B cell (primary cell): Measurements from ENCODE around the gene SHC3. TPM values are rescaled to one million over a fixed set of nuclear protein-coding genes. Genes with fewer than 3 reads are reported as not detected.

Experiments
- ATAC-seq: fragments of 200-7000 bp; cut with Tn5 transposase; one replicate; pipeline ENCODE4 v1.10.0; 2021; ENCODE audit warnings: low read depth, mild to moderate bottlenecking, moderate number of reproducible peaks, moderate library complexity
- CTCF ChIA-PET: fragments of 350-600 bp; sonication (Branson Sonifier 250); formaldehyde crosslinking; loops from one replicate; lab custom pipeline; 2021; ENCODE audit warnings: antibody characterized with exemption, inconsistent platforms; lab: Charles Lee
- POLR2A ChIA-PET: fragments of 350-600 bp; sonication (Branson Sonifier 250); formaldehyde crosslinking; loops from one replicate; lab custom pipeline; 2021; ENCODE audit warnings: antibody characterized with exemption; lab: Charles Lee
- DNase-seq: peaks from one replicate; pipeline ENCODE4 v3.0.0; 2013
- H2AFZ ChIP-seq: 2 replicates; pipeline ENCODE4 v1.6.1; 2012; ENCODE audit warnings: mild to moderate bottlenecking, low read depth, low read length; ENCODE audit not compliant: insufficient read depth, poor library complexity, severe bottlenecking
- H3K27ac ChIP-seq, 2 donors: 1 replicate in 1 of 2; 2 replicates in 1 of 2; pipeline ENCODE4 v1.5.1; 2012 to 2013; ENCODE audit warnings: low read length in 2 of 2, mild to moderate bottlenecking in 2 of 2, moderate library complexity in 1 of 2
- H3K27me3 ChIP-seq, 4 experiments: fragments of 200-600 bp in 1 of 4; sonication (generic) in 1 of 4; replicated peaks in 1 of 4; 1 replicate in 2 of 4; 2 replicates in 2 of 4; pipeline versions ENCODE4 v1.6.1 to v1.7.0; 2013 to 2016; ENCODE audit warnings: low read length in 3 of 4, mild to moderate bottlenecking in 2 of 4, mixed read lengths in 1 of 4, moderate library complexity in 1 of 4; ENCODE audit not compliant: insufficient read depth in 4 of 4, control insufficient read depth in 3 of 4; ENCODE audit errors: control extremely low read depth in 1 of 4
- H3K36me3 ChIP-seq, 2 experiments: replicated peaks in 1 of 2; 1 replicate in 1 of 2; 2 replicates in 1 of 2; pipeline versions ENCODE4 v1.6.1 to v1.7.1; 2013; ENCODE audit warnings: low read length in 1 of 2; ENCODE audit not compliant: insufficient read depth in 2 of 2, control insufficient read depth in 1 of 2; ENCODE audit errors: control extremely low read depth in 1 of 2, extremely low read depth in 1 of 2
- H3K4me1 ChIP-seq, 2 donors: fragments of 200-600 bp in 1 of 2; sonication (generic) in 1 of 2; 1 replicate in 1 of 2; 2 replicates in 1 of 2; pipeline versions ENCODE4 v1.5.1 to v1.6.1; 2013 to 2017; ENCODE audit warnings: low read length in 2 of 2; ENCODE audit not compliant: control insufficient read depth in 2 of 2, insufficient read depth in 2 of 2
- H3K4me2 ChIP-seq: replicated peaks from 2 replicates; pipeline ENCODE3; 2012; ENCODE audit warnings: mild to moderate bottlenecking, low read depth, low read length; ENCODE audit not compliant: poor library complexity, severe bottlenecking
- H3K4me3 ChIP-seq, 5 experiments: fragments of 200-600 bp in 1 of 5; sonication (generic) in 1 of 5; 1 replicate in 3 of 5; 2 replicates in 2 of 5; pipeline versions ENCODE4 v1.5.1 to v1.7.0; 2011 to 2016; ENCODE audit warnings: low read length in 4 of 5, mild to moderate bottlenecking in 4 of 5, low read depth in 2 of 5, control low read depth in 1 of 5, moderate library complexity in 1 of 5; ENCODE audit not compliant: insufficient read depth in 1 of 5; ENCODE audit errors: control extremely low read depth in 1 of 5, extremely low read depth in 1 of 5
- H3K79me2 ChIP-seq: fragments of 200-600 bp; sonication (generic); one replicate; pipeline ENCODE4 v1.6.0; 2016; ENCODE audit warnings: low read length; ENCODE audit not compliant: control insufficient read depth, insufficient read depth
- H3K9ac ChIP-seq: fragments of 200-600 bp; sonication (generic); 2 replicates; pipeline ENCODE4 v1.6.1; 2017; ENCODE audit warnings: mild to moderate bottlenecking, low read length, moderate library complexity
- H3K9me3 ChIP-seq, 3 donors: one replicate each; pipeline versions ENCODE4 v1.6.1 to v1.7.1; 2013; ENCODE audit warnings: low read length in 2 of 3; ENCODE audit not compliant: control insufficient read depth in 2 of 3, insufficient read depth in 1 of 3; ENCODE audit errors: control extremely low read depth in 1 of 3
- H4K20me1 ChIP-seq: 2 replicates; pipeline ENCODE4 v1.6.0; 2012; ENCODE audit warnings: mild to moderate bottlenecking, low read length; ENCODE audit not compliant: insufficient read depth, control insufficient read depth, poor library complexity, severe bottlenecking
- H3K27ac Mint-ChIP-seq: one replicate; pipeline ENCODE4 v1.8.0; 2021; ENCODE audit warnings: mixed read lengths
- H3K27me3 Mint-ChIP-seq: one replicate; pipeline ENCODE4 v1.8.0; 2021; ENCODE audit warnings: mixed read lengths
- H3K4me1 Mint-ChIP-seq: one replicate; pipeline ENCODE4 v1.8.0; 2021; ENCODE audit warnings: mixed read lengths
- H3K4me3 Mint-ChIP-seq: one replicate; pipeline ENCODE4 v1.8.0; 2021; ENCODE audit warnings: mixed read lengths
- H3K9me3 Mint-ChIP-seq: one replicate; pipeline ENCODE4 v1.8.0; 2022; ENCODE audit warnings: mixed read lengths; ENCODE audit not compliant: insufficient read depth
- CTCF ChIP-seq: fragments of 200-600 bp; IDR thresholded peaks from one replicate; pipeline ENCODE4 v1.8.0; 2022; ENCODE audit warnings: antibody characterized with exemption, mild to moderate bottlenecking
- EZH2 ChIP-seq: IDR thresholded peaks from 2 replicates; pipeline ENCODE4 v1.6.1; 2012; ENCODE audit warnings: borderline replicate concordance, low read depth, mild to moderate bottlenecking, moderate library complexity, low read length; ENCODE audit not compliant: insufficient read depth, poor library complexity, severe bottlenecking
- WGBS: methylation state at CpG from one replicate; pipeline ENCODE4 v1.1.5; 2013; ENCODE audit warnings: missing lambda C conversion rate; ENCODE audit not compliant: insufficient coverage; 5-methylcytosine and 5-hydroxymethylcytosine counted together
- intact Hi-C: fragments of 100-400 bp; cut with micrococcal nuclease; formaldehyde crosslinking; loops from one replicate; pipeline ENCODE4 v1.10.0; 2022
- polyA plus RNA-seq: library from polyadenylated mRNA; depleted of rRNA; stranded (reverse); fragments of >200 nt; gene quantifications from 2 replicates; pipeline ENCODE4 v1.2.3, GENCODE V29; 2012
- total RNA-seq, 2 donors: library from RNA; stranded (reverse); fragments of 120-200 nt in 1 of 2; gene quantifications; 1 replicate in 1 of 2; 2 replicates in 1 of 2; pipeline versions ENCODE4 v1.2.3 to v1.2.4, GENCODE V29; 2013 to 2022

Gene SHC3
- total and polyA plus RNA-seq, 2 donors (not counting 1 experiment from before 2014, with no cell fraction given), result 0.03 TPM; not detected in 1

GRCh38 chr9:89026876-89027275 lies 151.7 kb downstream of the SHC3 start:
- Histone ChIP-seq H4K20me1 (no peaks in the 10 kb centered on the region), H3K9ac (no peak overlapping the region), H3K9me3 (peaks cover 5 to 11% (median 9%) of the 10 kb centered on the region in 3 donors), H3K36me3 (no peaks in the 10 kb centered on the region), H3K4me3 (no peak overlapping the region), H3K27me3 (no peaks in the 10 kb centered on the region), H3K79me2 (no peaks in the 10 kb centered on the region), H3K27ac (no peak overlapping the region), H3K4me1 (no peaks in the 10 kb centered on the region), H2AFZ (no peak overlapping the region), H3K4me2 (no peak overlapping the region)
- no peak for ATAC-seq
- POLR2A ChIA-PET, result no interaction called here
- H3K4me1 Mint-ChIP-seq, result no peaks in the 10 kb centered on the region
- H3K4me3 Mint-ChIP-seq, result no peak overlapping the region
- intact Hi-C loops, result no loop called here
- H3K27me3 Mint-ChIP-seq, result peaks cover 7% of the 10 kb centered on the region
- CTCF ChIA-PET, result no interaction called here
- no peak for TF ChIP-seq EZH2
- no peak for TF ChIP-seq CTCF
- DNase-seq, result no peak
- 17% methylated on average over 2 of the region's 3 CpGs for WGBS
- H3K27ac Mint-ChIP-seq, result no peak overlapping the region
- H3K9me3 Mint-ChIP-seq, result peaks cover 13% of the 10 kb centered on the region

GRCh38 chr9:89025553-89025952 lies 153.1 kb downstream of the SHC3 start:
- no peaks in the 10 kb centered on the region for H3K4me1 Mint-ChIP-seq
- no peak overlapping the region for H3K4me3 Mint-ChIP-seq
- Histone ChIP-seq H3K4me2 (no peak overlapping the region), H4K20me1 (no peaks in the 10 kb centered on the region), H3K27me3 (no peaks in the 10 kb centered on the region), H3K9me3 (peaks cover 5 to 11% (median 9%) of the 10 kb centered on the region in 3 donors), H2AFZ (no peak overlapping the region), H3K4me3 (no peak overlapping the region), H3K9ac (no peak overlapping the region), H3K79me2 (no peaks in the 10 kb centered on the region), H3K4me1 (no peaks in the 10 kb centered on the region), H3K36me3 (no peaks in the 10 kb centered on the region), H3K27ac (no peak overlapping the region)
- no peak for DNase-seq
- H3K9me3 Mint-ChIP-seq, result peaks cover 13% of the 10 kb centered on the region
- CTCF ChIA-PET, result no interaction called here
- no peak for TF ChIP-seq CTCF
- no peak for TF ChIP-seq EZH2
- POLR2A ChIA-PET, result no interaction called here
- H3K27ac Mint-ChIP-seq, result no peak overlapping the region
- ATAC-seq, result no peak
- H3K27me3 Mint-ChIP-seq, result peaks cover 7% of the 10 kb centered on the region
- intact Hi-C loops, result loop anchor here (2.0 kb wide), 1 partner anchor 73 kb away; no protein-coding TSS in a partner anchor
